ENCODE measurements around the gene ZNF37A.
"Not testable (repeated sequence)": the region's sequence is repeated elsewhere in the genome, so short reads cannot be mapped to it uniquely, and the experiment has no call there.

Gene ZNF37A

GRCh38 chr10:38150891-38151463 lies 56.8 kb downstream of the ZNF37A start:
- not testable (repeated sequence) for DNase-seq (ENCODE audit: low spot score)

- no peak for DNase-seq (ENCODE audit: low spot score)
Measured at GRCh38 chr10:38156416-38157269, 62.5 kb downstream of the ZNF37A start.

- no peak for DNase-seq (ENCODE audit: low spot score)
Measured at GRCh38 chr10:38157270-38157685, 63.1 kb downstream of the ZNF37A start.

- DNase-seq (ENCODE audit: low spot score): no peak
Measured at GRCh38 chr10:38159004-38159403, 64.9 kb downstream of the ZNF37A start.

GRCh38 chr10:38163617-38164016 lies 69.5 kb downstream of the ZNF37A start:
- DNase-seq (ENCODE audit: low spot score): no peak

- DNase-seq (ENCODE audit: low spot score): no peak
Measured at GRCh38 chr10:38174336-38174735, 80.2 kb downstream of the ZNF37A start.

GRCh38 chr10:38184477-38184876 lies 90.3 kb downstream of the ZNF37A start:
- DNase-seq (ENCODE audit: low spot score): no peak

Data from NAMALWA (cell line).